ENCODE measurements around the gene SMYD3.

The SMYD3 gene

DNA sequence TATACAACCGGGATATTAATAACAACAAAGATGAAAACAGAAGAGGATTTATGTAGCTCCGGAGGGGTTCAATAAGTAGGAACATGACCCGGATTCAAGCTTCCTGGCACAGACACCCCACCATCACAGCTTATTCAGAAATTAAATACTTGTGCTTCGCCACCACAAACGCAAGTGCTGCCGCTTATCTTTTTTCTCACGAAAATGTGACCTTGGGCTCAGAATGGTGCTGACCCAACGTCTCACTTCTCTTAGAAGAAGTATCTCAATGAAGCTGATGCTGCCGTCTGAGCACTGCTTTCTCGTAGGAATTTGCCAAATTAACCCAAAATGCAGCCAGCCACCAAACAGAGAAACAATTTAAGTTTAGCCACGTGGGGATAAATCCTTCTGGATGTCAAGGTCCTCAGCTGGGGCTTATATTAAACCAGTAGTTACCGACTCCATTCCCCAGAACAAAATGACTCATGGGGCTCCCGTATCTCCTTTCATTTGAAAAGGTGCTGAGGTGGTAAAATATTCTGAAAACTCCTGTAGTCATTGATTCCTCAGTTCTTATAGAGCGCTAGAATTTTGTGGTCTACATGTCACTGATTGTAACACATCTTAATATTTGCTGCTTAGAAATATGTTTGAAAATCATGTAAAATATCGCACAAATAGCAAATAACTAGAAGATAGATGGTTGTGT lies 466.7 kb downstream of the SMYD3 start:
- DNase-seq (ENCODE audit: low read depth), result no peak
- TF ChIP-seq CTCF (conservative IDR thresholded peaks at IDR 0.05; ENCODE audit: low read depth, low read length), result no peak

GRCh38 chr1:246039584-246039983 lies 467.5 kb downstream of the SMYD3 start:
- H3K4me3 ChIP-seq (ENCODE audit: low read length), result no peak overlapping the region
- no peak for TF ChIP-seq CTCF (conservative IDR thresholded peaks at IDR 0.05; ENCODE audit: low read depth, low read length)
- DNase-seq (ENCODE audit: low read depth), result no peak

More for the DNA sequence above, 466.7 kb downstream of the SMYD3 start:
- H3K4me3 ChIP-seq (ENCODE audit: low read length), result no peak overlapping the region

DNA sequence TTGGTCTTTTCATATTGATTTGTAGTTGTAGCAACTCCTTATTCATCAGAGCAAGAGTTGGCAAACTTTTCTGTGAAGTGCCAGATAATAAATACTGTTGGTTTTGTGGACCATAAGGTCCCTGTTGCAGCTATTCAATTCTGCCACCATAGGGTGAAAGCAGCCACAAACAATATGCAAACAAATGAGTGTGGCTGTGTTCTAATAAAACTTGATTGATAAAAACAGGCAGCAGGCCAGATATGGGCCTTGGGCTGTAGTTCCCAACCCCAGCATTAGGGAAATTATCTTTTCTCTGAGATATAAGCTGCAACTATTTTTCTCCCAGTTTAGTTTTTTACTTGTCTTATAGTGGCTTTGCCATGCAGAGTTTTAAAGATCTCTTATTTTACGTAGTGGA lies 469.2 kb downstream of the SMYD3 start:
- no peak for TF ChIP-seq CTCF (conservative IDR thresholded peaks at IDR 0.05; ENCODE audit: low read depth, low read length)
- no peak overlapping the region for H3K4me3 ChIP-seq (ENCODE audit: low read length)
- no peak for DNase-seq (ENCODE audit: low read depth)

GRCh38 chr1:246036175-246036574 lies 470.9 kb downstream of the SMYD3 start:
- H3K4me3 ChIP-seq (ENCODE audit: low read length), result no peak overlapping the region
- no peak for TF ChIP-seq CTCF (conservative IDR thresholded peaks at IDR 0.05; ENCODE audit: low read depth, low read length)

GRCh38 chr1:246035060-246035541 lies 472.0 kb downstream of the SMYD3 start:
- no peak for TF ChIP-seq CTCF (conservative IDR thresholded peaks at IDR 0.05; ENCODE audit: low read depth, low read length)
- DNase-seq (ENCODE audit: low read depth), result no peak
- H3K4me3 ChIP-seq (ENCODE audit: low read length), result no peak overlapping the region

More at GRCh38 chr1:246036175-246036574, 470.9 kb downstream of the SMYD3 start:
- DNase-seq (ENCODE audit: low read depth), result no peak

DNA sequence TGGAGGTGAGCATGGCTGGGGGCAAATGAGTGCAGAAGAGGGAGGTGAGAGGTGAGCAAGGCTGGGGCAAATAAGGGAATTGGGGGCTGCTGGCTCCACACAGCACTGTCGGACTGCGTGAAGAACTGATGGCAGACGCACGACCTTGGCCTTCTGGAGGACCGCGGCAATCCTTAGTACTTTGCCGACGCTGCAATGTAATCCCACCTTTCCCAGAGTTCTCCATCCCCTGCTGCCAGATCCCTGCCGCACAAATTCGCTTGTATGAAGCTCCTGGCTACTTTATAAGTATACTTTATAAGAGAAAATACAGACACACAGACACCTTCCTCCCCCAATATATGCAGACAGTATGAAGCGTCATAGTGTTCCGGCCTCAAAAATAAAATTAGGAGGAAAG lies 472.4 kb downstream of the SMYD3 start:
- no peak for DNase-seq (ENCODE audit: low read depth)
- TF ChIP-seq CTCF (conservative IDR thresholded peaks at IDR 0.05; ENCODE audit: low read depth, low read length), result no peak
- no peak overlapping the region for H3K4me3 ChIP-seq (ENCODE audit: low read length)

- no peak for DNase-seq (ENCODE audit: low read depth)
These were observed 474.1 kb downstream of the SMYD3 start for GRCh38 chr1:246032984-246033383.

More at GRCh38 chr1:246032984-246033383, 474.1 kb downstream of the SMYD3 start:
- TF ChIP-seq CTCF (conservative IDR thresholded peaks at IDR 0.05; ENCODE audit: low read depth, low read length), result no peak
- H3K4me3 ChIP-seq (ENCODE audit: low read length), result no peak overlapping the region
